Nephron progenitor cell (in vitro differentiated cells): ENCODE results near the gene NIP7.

Source experiments
- DNase-seq: peaks from one replicate; pipeline ENCODE4 v3.0.0; 2021
- H3K27ac Mint-ChIP-seq: 2 replicates; pipeline ENCODE4 v1.8.0; 2021; ENCODE audit warnings: mild to moderate bottlenecking, moderate library complexity, mixed read lengths
- H3K27me3 Mint-ChIP-seq: 2 replicates; pipeline ENCODE4 v1.8.0; 2021; ENCODE audit warnings: mild to moderate bottlenecking, low read depth, mixed read lengths; ENCODE audit not compliant: poor library complexity
- H3K36me3 Mint-ChIP-seq: 2 replicates; pipeline ENCODE4 v1.8.0; 2021; ENCODE audit warnings: low read depth, mixed read lengths
- H3K4me1 Mint-ChIP-seq: 2 replicates; pipeline ENCODE4 v1.8.0; 2021; ENCODE audit warnings: mixed read lengths
- H3K4me3 Mint-ChIP-seq: 2 replicates; pipeline ENCODE4 v1.8.0; 2021; ENCODE audit warnings: mild to moderate bottlenecking, moderate library complexity, mixed read lengths
- H3K9me3 Mint-ChIP-seq: 2 replicates; pipeline ENCODE4 v1.8.0; 2021; ENCODE audit warnings: mild to moderate bottlenecking, moderate library complexity, mixed read lengths
- CTCF ChIP-seq: fragments of 200-600 bp; sonication (generic); IDR thresholded peaks from 2 replicates; pipeline ENCODE4 v1.5.0; 2021; ENCODE audit warnings: antibody characterized with exemption

Gene NIP7

GRCh38 chr16:69320740-69321073 is 18.9 kb upstream of the NIP7 start:
- no peak for DNase-seq
- H3K36me3 Mint-ChIP-seq, result peaks cover 60% of the 10 kb centered on the region
- H3K4me1 Mint-ChIP-seq, result peaks cover 30% of the 10 kb centered on the region
- TF ChIP-seq CTCF, result no peak
- H3K4me3 Mint-ChIP-seq, result no peak overlapping the region
- H3K9me3 Mint-ChIP-seq, result no peaks in the 10 kb centered on the region
- peak overlapping the region; percentile 77 for H3K27ac Mint-ChIP-seq
- no peaks in the 10 kb centered on the region for H3K27me3 Mint-ChIP-seq

- peak overlapping the region; percentile 85 for H3K27ac Mint-ChIP-seq
- peaks cover 34% of the 10 kb centered on the region for H3K4me1 Mint-ChIP-seq
- no peak for DNase-seq
- H3K9me3 Mint-ChIP-seq, result no peaks in the 10 kb centered on the region
- H3K36me3 Mint-ChIP-seq, result peaks cover 60% of the 10 kb centered on the region
- H3K27me3 Mint-ChIP-seq, result no peaks in the 10 kb centered on the region
- no peak overlapping the region for H3K4me3 Mint-ChIP-seq
- TF ChIP-seq CTCF, result no peak
Observed at GRCh38 chr16:69321080-69321479, 18.5 kb upstream of the NIP7 start.

GRCh38 chr16:69322343-69322742 is 17.2 kb upstream of the NIP7 start:
- H3K9me3 Mint-ChIP-seq, result no peaks in the 10 kb centered on the region
- peaks cover 41% of the 10 kb centered on the region for H3K4me1 Mint-ChIP-seq
- no peak overlapping the region for H3K4me3 Mint-ChIP-seq
- TF ChIP-seq CTCF, result no peak
- H3K36me3 Mint-ChIP-seq, result peaks cover 61% of the 10 kb centered on the region
- H3K27me3 Mint-ChIP-seq, result no peaks in the 10 kb centered on the region
- DNase-seq, result no peak
- peak overlapping the region; percentile 85 for H3K27ac Mint-ChIP-seq

- no peak overlapping the region for H3K4me3 Mint-ChIP-seq
- DNase-seq, result no peak
- H3K9me3 Mint-ChIP-seq, result no peaks in the 10 kb centered on the region
- peaks cover 45% of the 10 kb centered on the region for H3K4me1 Mint-ChIP-seq
- no peaks in the 10 kb centered on the region for H3K27me3 Mint-ChIP-seq
- no peak for TF ChIP-seq CTCF
- peaks cover 61% of the 10 kb centered on the region for H3K36me3 Mint-ChIP-seq
- H3K27ac Mint-ChIP-seq, result no peak overlapping the region
Observed at GRCh38 chr16:69323415-69323814, 16.2 kb upstream of the NIP7 start.

DNA sequence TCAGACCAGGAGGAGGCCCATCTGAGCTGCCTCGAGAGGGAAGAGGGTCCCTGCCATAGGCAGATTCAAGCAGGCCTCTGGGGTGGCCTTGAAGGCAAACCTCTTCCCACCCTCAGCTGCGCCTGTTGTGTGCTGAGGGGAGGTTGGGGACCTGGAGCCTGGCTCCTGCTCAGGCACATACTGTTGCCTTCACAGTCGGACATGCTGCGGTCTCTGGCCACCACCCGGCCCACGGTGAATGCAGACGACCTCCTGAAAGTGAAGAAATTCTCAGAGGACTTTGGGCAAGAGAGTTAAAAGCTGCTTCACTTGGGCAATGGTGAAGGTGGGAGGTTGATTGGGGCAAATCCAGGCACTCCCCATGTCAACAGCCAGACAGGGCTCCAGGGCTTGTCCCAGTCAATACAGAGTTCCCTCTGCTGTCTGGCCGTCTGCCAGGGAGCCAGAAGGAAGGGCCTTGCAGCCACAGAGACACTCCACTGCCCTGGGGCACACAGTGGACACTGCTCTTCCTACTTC is 15.5 kb upstream of the NIP7 start:
- no peak for TF ChIP-seq CTCF
- H3K27ac Mint-ChIP-seq, result peak overlapping the region; percentile 77
- DNase-seq, result no peak

GRCh38 chr16:69324585-69325253 is 14.9 kb upstream of the NIP7 start:
- H3K27ac Mint-ChIP-seq, result peak overlapping the region; percentile 77
- H3K4me3 Mint-ChIP-seq, result no peak overlapping the region

More for the DNA sequence above, 15.5 kb upstream of the NIP7 start:
- Mint-ChIP-seq H3K4me1 (peaks cover 51% of the 10 kb centered on the region), H3K9me3 (no peaks in the 10 kb centered on the region), H3K36me3 (peaks cover 59% of the 10 kb centered on the region), H3K27me3 (no peaks in the 10 kb centered on the region), H3K4me3 (no peak overlapping the region)

More at GRCh38 chr16:69324585-69325253, 14.9 kb upstream of the NIP7 start:
- Mint-ChIP-seq H3K4me1 (peaks cover 52% of the 10 kb centered on the region), H3K27me3 (no peaks in the 10 kb centered on the region), H3K9me3 (no peaks in the 10 kb centered on the region), H3K36me3 (peaks cover 53% of the 10 kb centered on the region)
- TF ChIP-seq CTCF, result no peak
- DNase-seq, result no peak
